ENCODE results near the gene SNX7. TPM values are rescaled to one million over a fixed set of nuclear protein-coding genes. Genes with fewer than 3 reads are reported as not detected.
A peak's percentile ranks its signal among the peaks of the same experiment; 100 is the strongest.

SNX7 gene
- total and polyA plus RNA-seq, 9 donors = 23.8 to 36.4 (median 26.9) TPM

DNA sequence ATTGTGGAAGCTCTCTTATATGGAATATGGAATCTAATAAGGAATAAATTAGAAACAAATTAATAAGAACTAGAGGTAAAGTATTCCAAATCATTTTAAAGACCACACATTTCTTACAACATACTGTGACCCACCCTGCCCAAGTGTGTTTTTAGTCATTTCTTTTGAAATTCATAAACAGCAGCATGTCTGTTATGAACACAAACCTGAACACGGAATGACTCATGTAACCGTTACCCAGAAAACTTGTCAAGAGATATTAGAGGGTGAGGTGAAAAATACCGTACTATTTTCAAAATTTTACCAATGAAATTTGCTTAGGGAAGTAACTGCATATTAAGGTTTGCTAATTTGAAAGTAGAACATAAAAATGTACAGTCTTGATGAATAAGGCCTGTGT lies 48.4 kb downstream of the SNX7 start:
- no peaks in the 10 kb centered on the region for H3K27me3 ChIP-seq (ENCODE audit: control insufficient read depth, insufficient read depth, low read length)
- peaks cover 6% of the 10 kb centered on the region for H3K36me3 ChIP-seq (ENCODE audit: control insufficient read depth, insufficient read depth, low read length)
- H3K4me3 ChIP-seq (ENCODE audit: low read length) = no peak overlapping the region
- no peaks in the 10 kb centered on the region for H3K9me3 ChIP-seq (replicated peaks; ENCODE audit: control insufficient read depth, low read depth, low read length)
- WGBS (ENCODE audit: insufficient coverage) = no CpG with 5 or more reads among the region's 3 CpGs
- H3K4me1 ChIP-seq (ENCODE audit: control insufficient read depth, insufficient read depth, low read length) = no peaks in the 10 kb centered on the region
- no peak overlapping the region for H3K27ac ChIP-seq (ENCODE audit: low read length)
- no peak for DNase-seq

GRCh38 chr1:98723574-98723973 lies 62.1 kb downstream of the SNX7 start:
- Histone ChIP-seq H3K27me3 (ENCODE audit: control insufficient read depth, insufficient read depth, low read length) (no peaks in the 10 kb centered on the region), H3K4me3 (ENCODE audit: low read length) (no peak overlapping the region), H3K27ac (ENCODE audit: low read length) (no peak overlapping the region), H3K36me3 (ENCODE audit: control insufficient read depth, insufficient read depth, low read length) (peaks cover 2% of the 10 kb centered on the region), H3K9me3 (replicated peaks; ENCODE audit: control insufficient read depth, low read depth, low read length) (no peaks in the 10 kb centered on the region), H3K4me1 (ENCODE audit: control insufficient read depth, insufficient read depth, low read length) (no peaks in the 10 kb centered on the region)
- no peak for DNase-seq
- WGBS (ENCODE audit: insufficient coverage) = 0% methylated on average over 1 of the region's 8 CpGs

DNA sequence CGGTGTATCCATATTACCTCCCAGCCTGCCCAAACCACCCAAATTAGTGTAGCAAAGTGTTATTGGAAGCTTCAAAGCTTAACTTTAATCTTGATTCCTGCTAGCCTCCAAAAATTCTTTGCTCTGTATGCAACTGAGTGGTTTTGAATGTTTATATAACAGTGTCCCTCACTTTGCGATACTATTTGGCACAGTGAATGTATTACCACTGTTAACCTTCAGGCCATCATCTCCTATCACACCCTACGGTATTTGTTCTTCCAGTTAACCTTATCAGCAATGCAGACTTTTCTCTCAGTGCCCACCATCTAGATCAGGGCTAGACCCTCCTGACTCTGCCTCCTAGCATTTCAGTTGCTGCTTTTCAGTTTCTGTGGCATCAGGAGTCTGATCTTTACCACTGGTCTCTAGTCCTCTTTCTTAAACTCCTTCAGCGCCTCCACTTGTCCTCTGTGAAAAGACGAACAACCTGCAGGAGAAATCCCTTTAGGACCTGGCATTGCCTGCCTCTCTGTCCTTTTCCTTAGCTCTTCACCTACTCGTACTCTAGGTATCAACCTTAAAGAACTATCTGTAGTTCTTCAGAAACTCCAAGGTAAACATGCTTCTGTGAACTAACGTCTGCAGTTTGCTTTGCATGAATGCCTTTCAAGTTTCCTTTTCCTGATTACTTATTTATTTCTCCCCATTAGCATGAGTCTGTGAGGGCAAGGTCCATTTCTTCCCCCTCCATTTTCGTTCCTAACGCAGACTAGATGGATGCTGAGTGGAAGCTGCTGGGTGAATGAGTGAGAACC lies 71.7 kb downstream of the SNX7 start:
- no peak overlapping the region for H3K27ac ChIP-seq (ENCODE audit: low read length)
- no peaks in the 10 kb centered on the region for H3K9me3 ChIP-seq (replicated peaks; ENCODE audit: control insufficient read depth, low read depth, low read length)
- 93% methylated on average over 4 of the region's 9 CpGs for WGBS (ENCODE audit: insufficient coverage)
- no peaks in the 10 kb centered on the region for H3K27me3 ChIP-seq (ENCODE audit: control insufficient read depth, insufficient read depth, low read length)
- no peaks in the 10 kb centered on the region for H3K36me3 ChIP-seq (ENCODE audit: control insufficient read depth, insufficient read depth, low read length)
- DNase-seq = no peak
- no peak overlapping the region for H3K4me3 ChIP-seq (ENCODE audit: low read length)
- H3K4me1 ChIP-seq (ENCODE audit: control insufficient read depth, insufficient read depth, low read length) = no peaks in the 10 kb centered on the region

DNA sequence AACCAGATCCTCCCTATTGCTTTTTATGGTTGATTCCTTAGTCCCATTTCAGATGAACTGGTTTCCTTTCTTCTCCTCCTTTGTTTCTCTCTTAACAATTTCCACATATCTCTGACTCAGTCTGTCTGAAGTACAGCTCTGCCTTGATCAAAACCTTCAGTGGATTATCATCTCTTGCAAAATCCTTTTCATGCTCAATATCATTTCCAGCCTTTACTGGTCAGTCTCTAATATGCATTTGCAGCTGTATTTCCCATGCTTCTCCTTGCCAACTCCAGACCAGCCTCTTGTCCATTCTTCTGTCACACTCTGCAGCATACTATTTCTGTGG lies 72.2 kb downstream of the SNX7 start:
- no peak overlapping the region for H3K4me3 ChIP-seq (ENCODE audit: low read length)
- H3K27me3 ChIP-seq (ENCODE audit: control insufficient read depth, insufficient read depth, low read length) = no peaks in the 10 kb centered on the region
- DNase-seq = no peak
- no peaks in the 10 kb centered on the region for H3K36me3 ChIP-seq (ENCODE audit: control insufficient read depth, insufficient read depth, low read length)
- H3K4me1 ChIP-seq (ENCODE audit: control insufficient read depth, insufficient read depth, low read length) = no peaks in the 10 kb centered on the region
- H3K9me3 ChIP-seq (replicated peaks; ENCODE audit: control insufficient read depth, low read depth, low read length) = no peaks in the 10 kb centered on the region
- no peak overlapping the region for H3K27ac ChIP-seq (ENCODE audit: low read length)

- no peak for DNase-seq
- no peaks in the 10 kb centered on the region for H3K9me3 ChIP-seq (replicated peaks; ENCODE audit: control insufficient read depth, low read depth, low read length)
- no peaks in the 10 kb centered on the region for H3K4me1 ChIP-seq (ENCODE audit: control insufficient read depth, insufficient read depth, low read length)
- H3K27ac ChIP-seq (ENCODE audit: low read length) = no peak overlapping the region
- no peaks in the 10 kb centered on the region for H3K27me3 ChIP-seq (ENCODE audit: control insufficient read depth, insufficient read depth, low read length)
- H3K4me3 ChIP-seq (ENCODE audit: low read length) = no peak overlapping the region
- peaks cover 2% of the 10 kb centered on the region for H3K36me3 ChIP-seq (ENCODE audit: control insufficient read depth, insufficient read depth, low read length)
Observed at GRCh38 chr1:98735756-98736155, 74.2 kb downstream of the SNX7 start.

DNA sequence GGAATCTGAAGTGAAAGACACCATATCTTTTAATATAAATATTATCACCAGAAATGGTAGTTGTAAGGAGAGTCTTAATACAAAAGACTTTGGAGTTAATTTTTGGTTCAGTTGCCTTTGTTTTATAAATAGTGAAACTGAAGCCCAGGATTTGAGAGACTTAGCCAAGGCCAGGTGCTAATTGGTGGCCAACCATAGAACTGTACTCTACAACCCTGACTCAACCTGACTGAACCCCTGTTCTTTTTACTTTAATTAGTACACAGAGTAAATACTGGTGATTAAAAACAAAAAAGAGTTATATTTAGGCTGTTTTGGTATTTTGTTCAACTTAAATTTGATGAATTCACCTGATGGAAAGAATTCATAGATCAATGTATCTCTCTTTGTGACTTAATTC lies 76.3 kb downstream of the SNX7 start:
- no peak overlapping the region for H3K27ac ChIP-seq (ENCODE audit: low read length)
- H3K9me3 ChIP-seq (replicated peaks; ENCODE audit: control insufficient read depth, low read depth, low read length) = no peaks in the 10 kb centered on the region
- H3K4me3 ChIP-seq (ENCODE audit: low read length) = no peak overlapping the region
- H3K36me3 ChIP-seq (ENCODE audit: control insufficient read depth, insufficient read depth, low read length) = peaks cover 2% of the 10 kb centered on the region
- no peaks in the 10 kb centered on the region for H3K27me3 ChIP-seq (ENCODE audit: control insufficient read depth, insufficient read depth, low read length)
- no peak for DNase-seq
- H3K4me1 ChIP-seq (ENCODE audit: control insufficient read depth, insufficient read depth, low read length) = no peaks in the 10 kb centered on the region

DNA sequence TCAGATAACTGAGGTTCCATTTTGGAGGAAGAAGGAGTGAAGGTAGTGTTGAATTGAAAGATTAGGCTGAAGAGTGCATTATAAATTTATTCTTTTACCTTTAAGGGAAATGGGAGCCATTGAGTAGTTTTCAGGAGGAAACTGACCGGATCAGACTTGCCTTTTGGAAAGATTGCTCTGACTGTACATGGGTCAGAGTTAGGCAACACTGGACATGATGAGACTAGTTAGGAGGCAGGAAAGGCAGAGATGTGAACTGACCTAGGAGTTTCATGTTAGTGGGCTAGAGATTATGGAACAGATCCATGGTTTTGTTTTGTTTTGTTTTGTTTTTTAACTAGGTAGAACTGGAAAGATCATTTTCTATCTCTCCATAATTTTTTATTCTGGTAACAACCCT lies 78.2 kb downstream of the SNX7 start:
- Histone ChIP-seq H3K36me3 (ENCODE audit: control insufficient read depth, insufficient read depth, low read length) (peaks cover 2% of the 10 kb centered on the region), H3K27ac (ENCODE audit: low read length) (no peak overlapping the region), H3K9me3 (replicated peaks; ENCODE audit: control insufficient read depth, low read depth, low read length) (no peaks in the 10 kb centered on the region), H3K4me1 (ENCODE audit: control insufficient read depth, insufficient read depth, low read length) (no peaks in the 10 kb centered on the region), H3K27me3 (ENCODE audit: control insufficient read depth, insufficient read depth, low read length) (no peaks in the 10 kb centered on the region), H3K4me3 (ENCODE audit: low read length) (no peak overlapping the region)
- no peak for DNase-seq
- WGBS (ENCODE audit: insufficient coverage) = 90% methylated on average over 1 of the region's 1 CpG

GRCh38 chr1:98741164-98741563 lies 79.6 kb downstream of the SNX7 start:
- Histone ChIP-seq H3K27me3 (ENCODE audit: control insufficient read depth, insufficient read depth, low read length) (no peaks in the 10 kb centered on the region), H3K4me3 (ENCODE audit: low read length) (no peak overlapping the region), H3K4me1 (ENCODE audit: control insufficient read depth, insufficient read depth, low read length) (no peaks in the 10 kb centered on the region), H3K27ac (ENCODE audit: low read length) (no peak overlapping the region), H3K9me3 (replicated peaks; ENCODE audit: control insufficient read depth, low read depth, low read length) (no peaks in the 10 kb centered on the region), H3K36me3 (ENCODE audit: control insufficient read depth, insufficient read depth, low read length) (peaks cover 2% of the 10 kb centered on the region)
- DNase-seq = no peak
- WGBS (ENCODE audit: insufficient coverage) = no CpG with 5 or more reads among the region's 1 CpG

GRCh38 chr1:98749152-98749756 lies 87.7 kb downstream of the SNX7 start:
- no peaks in the 10 kb centered on the region for H3K9me3 ChIP-seq (replicated peaks; ENCODE audit: control insufficient read depth, low read depth, low read length)
- H3K27me3 ChIP-seq (ENCODE audit: control insufficient read depth, insufficient read depth, low read length) = no peaks in the 10 kb centered on the region
- no peaks in the 10 kb centered on the region for H3K4me1 ChIP-seq (ENCODE audit: control insufficient read depth, insufficient read depth, low read length)
- no peak overlapping the region for H3K27ac ChIP-seq (ENCODE audit: low read length)
- DNase-seq = peak; percentile 31
- H3K4me3 ChIP-seq (ENCODE audit: low read length) = no peak overlapping the region
- WGBS (ENCODE audit: insufficient coverage) = no CpG with 5 or more reads among the region's 2 CpGs
- no peaks in the 10 kb centered on the region for H3K36me3 ChIP-seq (ENCODE audit: control insufficient read depth, insufficient read depth, low read length)

DNA sequence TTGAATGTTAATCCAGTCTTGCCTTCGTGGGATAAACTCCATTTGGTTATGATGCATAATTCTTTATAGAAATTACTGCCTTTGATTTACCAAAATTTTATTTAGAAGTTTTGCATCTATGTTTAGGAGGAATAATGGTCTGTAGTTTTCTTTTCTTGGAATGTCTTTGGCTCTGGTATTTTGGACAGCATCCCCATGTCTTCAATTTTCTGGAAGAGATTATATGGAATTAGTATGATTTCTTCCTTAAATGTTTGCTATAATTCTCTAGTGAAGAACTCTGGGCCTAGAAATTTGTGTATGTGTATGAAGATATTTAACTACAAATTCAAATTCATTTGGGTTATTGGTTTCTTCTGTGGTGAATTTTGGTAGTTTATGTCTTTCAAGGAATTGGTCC lies 92.7 kb downstream of the SNX7 start:
- WGBS (ENCODE audit: insufficient coverage) = no CpG with 5 or more reads among the region's 1 CpG

More for the DNA sequence above, 92.7 kb downstream of the SNX7 start:
- H3K27me3 ChIP-seq (ENCODE audit: control insufficient read depth, insufficient read depth, low read length) = no peaks in the 10 kb centered on the region
- peak; percentile 63 for DNase-seq
- H3K27ac ChIP-seq (ENCODE audit: low read length) = no peak overlapping the region
- H3K4me3 ChIP-seq (ENCODE audit: low read length) = no peak overlapping the region
- no peaks in the 10 kb centered on the region for H3K4me1 ChIP-seq (ENCODE audit: control insufficient read depth, insufficient read depth, low read length)
- H3K9me3 ChIP-seq (replicated peaks; ENCODE audit: control insufficient read depth, low read depth, low read length) = no peaks in the 10 kb centered on the region
- no peaks in the 10 kb centered on the region for H3K36me3 ChIP-seq (ENCODE audit: control insufficient read depth, insufficient read depth, low read length)

Measured in muscle of leg (tissue), 11 donors.